Mucosa of descending colon (tissue), 3 donors: ENCODE measurements around the gene PTGS1. TPM values are rescaled to one million over a fixed set of nuclear protein-coding genes. Genes with fewer than 3 reads are reported as not detected.
A peak's percentile ranks its signal among the peaks of the same experiment; 100 is the strongest.

ENCODE experiments used
- ATAC-seq: fragments of 200-7000 bp; cut with Tn5 transposase; one replicate; pipeline ENCODE4 v1.9.1; 2020; ENCODE audit warnings: mild to moderate bottlenecking, moderate library complexity
- DNase-seq, 3 donors: peaks; one replicate each; pipeline ENCODE4 v3.0.0-alpha.2; 2020
- H3K36me3 ChIP-seq: fragments of 200-600 bp; one replicate; pipeline ENCODE4 v1.8.0; 2021; ENCODE audit warnings: low read depth, mild to moderate bottlenecking
- H3K4me1 ChIP-seq: fragments of 200-600 bp; one replicate; pipeline ENCODE4 v1.8.0; 2021; ENCODE audit warnings: low read depth, mild to moderate bottlenecking
- H3K4me3 ChIP-seq: fragments of 200-600 bp; one replicate; pipeline ENCODE4 v1.8.0; 2021; ENCODE audit warnings: mild to moderate bottlenecking
- H3K9me3 ChIP-seq: fragments of 200-600 bp; one replicate; pipeline ENCODE4 v1.8.0; 2021; ENCODE audit warnings: mild to moderate bottlenecking
- intact Hi-C, 2 donors: fragments of 100-400 bp; cut with DNase I in 1 of 2; cut with micrococcal nuclease in 1 of 2; formaldehyde crosslinking; loops; one replicate each; pipeline versions ENCODE4 v1.11.0 to v1.11.1; 2022; cut with DNase I, micrococcal nuclease
- total RNA-seq, 3 donors: library from RNA; stranded (reverse); fragmentation: NEBNext Ultra II Directional in 2 of 3; extraction: Animal tissue kit (Norgen Biotek cat#: 25700) in 2 of 3; gene quantifications; one replicate each; pipeline versions ENCODE4 v1.2.1 to v1.2.4, GENCODE V29; 2021 to 2023
- TF ChIP-seq, protein P1 (sequence below): fragments of 200-600 bp; IDR thresholded peaks from one replicate; pipeline ENCODE4 v1.8.0; 2022; ENCODE audit warnings: antibody characterized with exemption, mild to moderate bottlenecking
- donor health status: DM: no; HTN: no; CAD: no; lungs with moderate emphysema.
- donor health status: DM: no; HTN: no; CAD: no.
- donor health status: DM: no; HTN: yes; CAD: no.

The PTGS1 gene
- total RNA-seq, 3 donors from 2014 or later, result 8.8 to 192 (median 15.3) TPM

DNA sequence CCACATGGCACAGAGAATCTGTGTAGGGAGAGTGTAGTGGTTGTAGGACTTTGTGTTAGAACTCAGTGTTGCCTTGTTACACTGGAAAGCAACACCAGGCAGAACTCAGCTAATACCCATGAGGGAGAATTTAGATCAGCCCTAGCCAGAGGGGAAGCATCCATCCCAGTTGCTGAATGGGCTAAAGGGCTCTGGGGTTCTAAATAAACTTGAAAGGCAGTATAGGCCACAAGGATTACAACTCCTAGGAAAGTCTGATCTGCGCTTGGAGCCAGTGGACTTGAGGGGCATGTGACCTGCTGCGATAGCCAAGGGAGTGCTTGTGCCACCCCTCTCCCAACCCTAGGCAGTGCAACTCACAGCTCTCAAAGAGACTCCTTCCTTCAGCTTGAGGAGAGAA is 26.9 kb downstream of the PTGS1 start:
- Histone ChIP-seq H3K4me3 (no peak overlapping the region), H3K9me3 (no peaks in the 10 kb centered on the region), H3K4me1 (no peaks in the 10 kb centered on the region), H3K36me3 (no peaks in the 10 kb centered on the region)
- intact Hi-C loops, result no loop called here
- TF ChIP-seq, protein P1, sequence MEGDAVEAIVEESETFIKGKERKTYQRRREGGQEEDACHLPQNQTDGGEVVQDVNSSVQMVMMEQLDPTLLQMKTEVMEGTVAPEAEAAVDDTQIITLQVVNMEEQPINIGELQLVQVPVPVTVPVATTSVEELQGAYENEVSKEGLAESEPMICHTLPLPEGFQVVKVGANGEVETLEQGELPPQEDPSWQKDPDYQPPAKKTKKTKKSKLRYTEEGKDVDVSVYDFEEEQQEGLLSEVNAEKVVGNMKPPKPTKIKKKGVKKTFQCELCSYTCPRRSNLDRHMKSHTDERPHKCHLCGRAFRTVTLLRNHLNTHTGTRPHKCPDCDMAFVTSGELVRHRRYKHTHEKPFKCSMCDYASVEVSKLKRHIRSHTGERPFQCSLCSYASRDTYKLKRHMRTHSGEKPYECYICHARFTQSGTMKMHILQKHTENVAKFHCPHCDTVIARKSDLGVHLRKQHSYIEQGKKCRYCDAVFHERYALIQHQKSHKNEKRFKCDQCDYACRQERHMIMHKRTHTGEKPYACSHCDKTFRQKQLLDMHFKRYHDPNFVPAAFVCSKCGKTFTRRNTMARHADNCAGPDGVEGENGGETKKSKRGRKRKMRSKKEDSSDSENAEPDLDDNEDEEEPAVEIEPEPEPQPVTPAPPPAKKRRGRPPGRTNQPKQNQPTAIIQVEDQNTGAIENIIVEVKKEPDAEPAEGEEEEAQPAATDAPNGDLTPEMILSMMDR, result no peak
- no peak for ATAC-seq
- DNase-seq, result no peak

DNA sequence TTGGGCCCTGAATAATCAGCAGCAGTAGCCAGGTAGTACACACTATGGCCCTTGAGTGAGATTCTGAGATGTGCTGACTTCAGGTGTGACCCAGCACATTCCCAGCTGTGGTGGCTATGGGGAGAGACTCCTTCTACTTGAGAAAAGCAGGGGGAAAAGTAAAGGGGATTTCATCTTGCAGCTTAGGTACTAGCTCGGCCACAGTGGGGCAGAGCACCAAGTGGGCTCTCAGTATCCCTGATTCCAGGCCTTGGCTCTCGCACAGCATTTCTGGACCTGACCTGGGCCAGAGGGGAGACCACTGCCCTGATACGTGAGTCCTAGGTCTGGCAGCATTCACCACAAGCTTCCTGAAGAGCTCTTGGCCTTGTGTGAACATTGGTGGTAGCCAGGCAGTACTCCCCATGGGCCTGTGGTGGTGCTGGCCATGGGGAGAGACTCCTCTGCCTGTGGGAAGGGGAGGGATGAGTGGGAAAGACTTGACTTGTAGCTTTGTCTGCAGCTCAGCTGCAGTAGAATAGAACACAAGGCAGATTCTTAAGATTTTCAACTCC is 27.6 kb downstream of the PTGS1 start:
- Histone ChIP-seq H3K4me3 (no peak overlapping the region), H3K4me1 (no peaks in the 10 kb centered on the region), H3K36me3 (no peaks in the 10 kb centered on the region), H3K9me3 (no peaks in the 10 kb centered on the region)
- no peak for ATAC-seq
- no peak for DNase-seq
- TF ChIP-seq, protein P1, result no peak
- intact Hi-C loops, result no loop called here

DNA sequence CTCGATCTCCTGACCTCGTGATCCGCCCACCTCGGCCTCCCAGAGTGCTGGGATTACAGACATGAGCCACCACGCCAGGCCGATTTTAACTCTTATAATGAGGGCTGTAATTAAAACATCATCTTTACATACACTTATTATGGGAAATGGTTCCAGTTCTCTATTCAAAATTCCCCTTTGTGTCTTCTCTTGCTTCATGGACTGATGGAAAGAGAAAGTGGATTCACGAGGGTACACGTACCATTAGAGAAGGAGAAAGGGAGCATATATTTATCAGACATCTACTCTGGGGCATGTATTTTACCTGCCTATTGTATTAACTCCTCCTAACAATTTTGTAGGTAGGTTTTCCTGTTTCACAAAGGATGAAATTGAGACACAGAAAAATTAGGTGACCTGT is 31.1 kb downstream of the PTGS1 start:
- H3K9me3 ChIP-seq, result no peaks in the 10 kb centered on the region
- no peaks in the 10 kb centered on the region for H3K36me3 ChIP-seq
- H3K4me3 ChIP-seq, result no peak overlapping the region
- H3K4me1 ChIP-seq, result no peaks in the 10 kb centered on the region
- intact Hi-C loops, result no loop called here
- TF ChIP-seq, protein P1, result no peak
- DNase-seq (no peak), ATAC-seq (no peak)

DNA sequence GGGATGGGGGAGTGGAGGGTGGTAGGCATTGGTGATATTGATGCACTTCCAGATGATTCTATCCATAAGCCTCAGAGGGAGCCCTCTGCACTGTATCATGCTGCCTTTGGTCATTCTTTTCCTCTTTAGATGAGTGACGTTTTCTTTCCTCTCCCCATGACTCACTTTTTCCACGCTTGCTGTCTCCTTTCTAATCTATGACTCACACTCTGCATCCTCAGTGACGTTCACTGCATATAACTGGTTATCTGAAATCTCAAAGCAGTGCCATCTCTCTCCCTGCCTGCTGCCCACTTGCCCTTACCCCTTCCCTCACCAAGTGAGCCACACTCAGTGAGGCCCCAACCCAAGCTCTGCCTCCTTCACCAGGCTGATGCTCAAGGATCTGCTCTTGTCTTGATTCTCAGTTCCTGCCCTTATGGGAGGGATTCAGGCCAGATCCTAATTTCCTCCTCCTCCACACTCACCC is 31.6 kb downstream of the PTGS1 start:
- H3K4me1 ChIP-seq, result no peaks in the 10 kb centered on the region
- intact Hi-C loops, result no loop called here
- TF ChIP-seq, protein P1, result no peak
- ATAC-seq (peak; percentile 54), DNase-seq (no peak)
- H3K36me3 ChIP-seq, result no peaks in the 10 kb centered on the region
- H3K4me3 ChIP-seq, result no peak overlapping the region
- H3K9me3 ChIP-seq, result no peaks in the 10 kb centered on the region

DNA sequence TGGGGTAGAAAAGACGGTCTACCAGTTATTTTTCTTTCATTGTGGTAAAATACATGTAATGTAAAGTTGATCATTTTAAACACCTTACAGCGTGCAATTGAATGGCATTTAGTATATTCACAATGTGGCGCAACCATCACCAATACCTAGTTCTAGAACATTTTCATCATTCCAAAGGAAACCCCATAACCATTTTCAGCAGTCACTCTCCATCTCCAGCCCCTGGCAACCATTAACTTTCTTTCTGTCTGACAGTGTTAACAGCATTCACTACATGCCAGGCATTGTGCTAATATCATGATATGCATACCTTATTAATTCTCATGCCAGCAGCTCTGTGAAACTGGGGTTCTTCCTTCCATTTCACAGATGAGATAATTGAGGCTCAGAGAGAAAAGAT is 32.0 kb downstream of the PTGS1 start:
- Histone ChIP-seq H3K4me1 (no peaks in the 10 kb centered on the region), H3K9me3 (no peaks in the 10 kb centered on the region), H3K4me3 (no peak overlapping the region), H3K36me3 (no peaks in the 10 kb centered on the region)
- ATAC-seq (no peak), DNase-seq (no peak)
- TF ChIP-seq, protein P1, result no peak
- intact Hi-C loops, result no loop called here
